ENCODE results near the gene CACNA2D4.

DNA sequence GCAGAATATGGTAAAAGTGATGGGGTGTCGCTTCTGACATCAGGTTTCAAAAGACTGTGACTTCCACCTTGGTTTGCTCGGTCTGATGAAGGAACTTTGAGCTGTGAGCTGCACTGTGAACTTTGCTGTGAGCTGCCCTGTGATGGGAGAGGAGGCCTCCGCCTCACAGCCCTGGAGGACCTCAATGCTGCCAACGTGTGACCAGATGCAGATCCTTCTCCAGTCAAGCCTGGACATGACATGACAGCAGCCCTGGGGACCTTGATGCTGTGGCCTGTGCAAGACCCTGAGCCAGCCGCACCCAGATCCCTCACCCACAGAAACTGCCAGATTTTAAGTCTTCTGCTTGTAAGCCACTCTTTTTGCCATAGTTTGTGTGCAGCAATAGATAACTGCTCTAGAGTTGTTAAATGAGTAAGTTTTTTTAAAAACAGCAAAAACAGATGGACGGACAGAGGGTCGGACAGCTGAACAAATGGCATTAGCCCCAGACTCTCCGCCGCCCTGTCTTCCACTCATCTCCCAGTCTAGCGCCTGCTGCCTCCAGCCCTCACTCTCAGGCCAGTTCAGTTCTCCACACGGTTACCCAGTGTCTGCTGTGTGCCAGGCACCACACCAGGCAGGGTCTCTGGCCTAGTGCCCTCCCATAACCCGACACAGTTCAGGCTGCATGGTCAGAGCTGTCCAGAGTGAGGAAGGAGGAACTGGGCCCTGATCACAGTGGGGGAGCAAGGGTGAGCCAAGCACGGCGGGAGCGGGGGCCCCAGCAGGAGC is 111.2 kb downstream of the CACNA2D4 start:
- TF ChIP-seq EZH2 (optimal IDR thresholded peaks at IDR 0.05; ENCODE audit: low read depth, low read length) (no peak), EZH2phosphoT487 (IDR thresholded peaks at IDR 0.05; ENCODE audit: low read length) (no peak)
- TF ChIP-seq, protein P1, sequence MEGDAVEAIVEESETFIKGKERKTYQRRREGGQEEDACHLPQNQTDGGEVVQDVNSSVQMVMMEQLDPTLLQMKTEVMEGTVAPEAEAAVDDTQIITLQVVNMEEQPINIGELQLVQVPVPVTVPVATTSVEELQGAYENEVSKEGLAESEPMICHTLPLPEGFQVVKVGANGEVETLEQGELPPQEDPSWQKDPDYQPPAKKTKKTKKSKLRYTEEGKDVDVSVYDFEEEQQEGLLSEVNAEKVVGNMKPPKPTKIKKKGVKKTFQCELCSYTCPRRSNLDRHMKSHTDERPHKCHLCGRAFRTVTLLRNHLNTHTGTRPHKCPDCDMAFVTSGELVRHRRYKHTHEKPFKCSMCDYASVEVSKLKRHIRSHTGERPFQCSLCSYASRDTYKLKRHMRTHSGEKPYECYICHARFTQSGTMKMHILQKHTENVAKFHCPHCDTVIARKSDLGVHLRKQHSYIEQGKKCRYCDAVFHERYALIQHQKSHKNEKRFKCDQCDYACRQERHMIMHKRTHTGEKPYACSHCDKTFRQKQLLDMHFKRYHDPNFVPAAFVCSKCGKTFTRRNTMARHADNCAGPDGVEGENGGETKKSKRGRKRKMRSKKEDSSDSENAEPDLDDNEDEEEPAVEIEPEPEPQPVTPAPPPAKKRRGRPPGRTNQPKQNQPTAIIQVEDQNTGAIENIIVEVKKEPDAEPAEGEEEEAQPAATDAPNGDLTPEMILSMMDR (IDR thresholded peaks at IDR 0.05; ENCODE audit: low read length), result no peak
